Gastrocnemius medialis (tissue), 4 donors: ENCODE results near the gene IGFBP2. TPM values are rescaled to one million over a fixed set of nuclear protein-coding genes. Genes with fewer than 3 reads are reported as not detected.
A peak's percentile ranks its signal among the peaks of the same experiment; 100 is the strongest.

Experiments used
- ATAC-seq, 2 donors: fragments of 150-250 bp; one replicate each; pipeline ENCODE4 v1.9.1; 2016
- DNase-seq, 2 donors: peaks; one replicate each; pipeline ENCODE4 v3.0.0-alpha.2; 2019
- H3K27ac ChIP-seq, 4 donors: fragments of 200-600 bp; sonication (generic); 1 replicate in 1 of 4; 2 replicates in 3 of 4; pipeline ENCODE4 v1.5.1; 2016 to 2018; ENCODE audit warnings: mild to moderate bottlenecking in 2 of 4, moderate library complexity in 1 of 4
- H3K27me3 ChIP-seq, 3 donors: fragments of 200-600 bp; sonication (generic) in 2 of 3; 1 replicate in 1 of 3; 2 replicates in 2 of 3; pipeline versions ENCODE4 v1.5.1 to v1.6.0; 2016 to 2019; ENCODE audit warnings: mild to moderate bottlenecking in 1 of 3, moderate library complexity in 1 of 3
- H3K36me3 ChIP-seq, 2 donors: fragments of 200-600 bp; sonication (generic) in 1 of 2; one replicate each; pipeline ENCODE4 v1.5.1; 2017 to 2018
- H3K4me1 ChIP-seq, 2 donors: fragments of 200-600 bp; sonication (generic) in 1 of 2; one replicate each; pipeline ENCODE4 v1.5.1; 2016 to 2017; ENCODE audit warnings: mild to moderate bottlenecking in 2 of 2
- H3K4me3 ChIP-seq, 4 donors: fragments of 200-600 bp; sonication (generic) in 3 of 4; 1 replicate in 1 of 4; 2 replicates in 3 of 4; pipeline ENCODE4 v1.5.1; 2016 to 2019; ENCODE audit warnings: mild to moderate bottlenecking in 2 of 4
- H3K9me3 ChIP-seq, 3 donors: fragments of 200-600 bp; sonication (generic) in 2 of 3; 1 replicate in 1 of 3; 2 replicates in 2 of 3; pipeline ENCODE4 v1.5.1; 2016 to 2019
- CTCF ChIP-seq, 5 experiments: fragments of 450-650 bp in 3 of 5; fragments of 200-600 bp in 2 of 5; sonication (generic) in 2 of 5; IDR thresholded peaks in 4 of 5; conservative IDR thresholded peaks in 1 of 5; 1 replicate in 4 of 5; 2 replicates in 1 of 5; pipeline ENCODE4 v1.5.1; 2016 to 2019; ENCODE audit warnings: antibody characterized with exemption in 5 of 5, mild to moderate bottlenecking in 3 of 5, moderate library complexity in 3 of 5
- POLR2A ChIP-seq, 2 donors: fragments of 450-650 bp; IDR thresholded peaks; one replicate each; pipeline ENCODE4 v1.6.1; 2017; ENCODE audit warnings: antibody characterized with exemption in 2 of 2, mild to moderate bottlenecking in 2 of 2, moderate library complexity in 2 of 2
- in situ Hi-C, 4 donors: fragments of 200-750 bp; cut with MboI; loops; one replicate each; pipeline versions ENCODE4 v1.15.0 to v1.8.0; 2017; ENCODE audit warnings: low sequenced_read_pairs in 4 of 4
- intact Hi-C: fragments of 100-400 bp; cut with DNase I; formaldehyde crosslinking; loops from one replicate; pipeline ENCODE4 v1.15.1; 2023; ENCODE audit warnings: low total_unique reads
- total RNA-seq, 4 donors: library from RNA; depleted of rRNA; stranded (reverse); fragments of >200 nt; gene quantifications; one replicate each; pipeline versions ENCODE4 v1.1.0 to v1.2.3, GENCODE V29; 2016

Gene IGFBP2
- total RNA-seq, 4 donors from 2014 or later, result 14.3 to 44.4 (median 23.6) TPM

- Histone ChIP-seq H3K36me3 (no peaks in the 10 kb centered on the region), H3K27me3 (no peaks in the 10 kb centered on the region), H3K27ac (no peak overlapping the region), H3K9me3 (no peaks in the 10 kb centered on the region), H3K4me1 (peaks cover 0 to 19% of the 10 kb centered on the region in 2 donors), H3K4me3 (no peak overlapping the region)
- in situ Hi-C loops (no loop called here), intact Hi-C loops (no loop called here)
- ATAC-seq (no peak), DNase-seq (no peak)
- TF ChIP-seq POLR2A (IDR thresholded peaks at IDR 0.05) (no peak), CTCF (IDR thresholded peaks at IDR 0.05 in 4 of 5, conservative IDR thresholded peaks at IDR 0.05 in 1 of 5) (no peak)
Observed at GRCh38 chr2:216588861-216589710, 44.1 kb upstream of the IGFBP2 start.

GRCh38 chr2:216589791-216590190 is 43.4 kb upstream of the IGFBP2 start:
- in situ Hi-C loops, result no loop called here
- H3K9me3 ChIP-seq, result no peaks in the 10 kb centered on the region

GRCh38 chr2:216590780-216591179 is 42.4 kb upstream of the IGFBP2 start:
- H3K4me1 ChIP-seq, result peaks cover 0 to 19% of the 10 kb centered on the region in 2 donors
- in situ Hi-C loops (no loop called here), intact Hi-C loops (no loop called here)
- no peak overlapping the region for H3K4me3 ChIP-seq
- no peaks in the 10 kb centered on the region for H3K36me3 ChIP-seq
- no peak overlapping the region for H3K27ac ChIP-seq
- TF ChIP-seq CTCF (IDR thresholded peaks at IDR 0.05 in 4 of 5, conservative IDR thresholded peaks at IDR 0.05 in 1 of 5), result no peak
- TF ChIP-seq POLR2A (IDR thresholded peaks at IDR 0.05), result no peak
- ATAC-seq (no peak), DNase-seq (peak in 1 of 2 donors; percentile 19)
- no peaks in the 10 kb centered on the region for H3K27me3 ChIP-seq
- no peaks in the 10 kb centered on the region for H3K9me3 ChIP-seq

More at GRCh38 chr2:216589791-216590190, 43.4 kb upstream of the IGFBP2 start:
- DNase-seq (no peak), ATAC-seq (no peak)
- Histone ChIP-seq H3K27ac (no peak overlapping the region), H3K27me3 (no peaks in the 10 kb centered on the region), H3K36me3 (no peaks in the 10 kb centered on the region), H3K4me3 (no peak overlapping the region), H3K4me1 (peaks cover 0 to 19% of the 10 kb centered on the region in 2 donors)
- intact Hi-C loops, result no loop called here
- no peak for TF ChIP-seq CTCF (IDR thresholded peaks at IDR 0.05 in 4 of 5, conservative IDR thresholded peaks at IDR 0.05 in 1 of 5)
- no peak for TF ChIP-seq POLR2A (IDR thresholded peaks at IDR 0.05)

DNA sequence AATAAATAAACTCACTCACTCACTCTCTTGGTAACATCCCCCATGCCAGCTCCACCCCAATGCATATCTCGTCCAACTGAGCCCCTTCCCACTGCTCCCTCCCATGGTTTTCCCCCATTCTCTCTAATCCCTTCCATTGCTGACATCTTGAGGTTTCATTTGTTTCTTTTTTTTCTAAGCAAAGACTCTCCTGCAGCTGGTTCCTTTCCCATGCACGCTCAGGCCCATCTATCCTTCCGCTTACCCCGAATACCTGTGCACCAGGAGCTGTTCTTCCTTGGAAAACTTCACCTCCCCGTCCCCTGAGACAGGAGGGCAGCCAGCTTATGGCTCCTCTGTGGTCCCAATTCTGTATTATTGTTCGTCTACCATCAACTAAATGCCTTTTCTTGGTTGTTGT is 41.7 kb upstream of the IGFBP2 start:
- no peak for DNase-seq
- Histone ChIP-seq H3K27ac (no peak overlapping the region), H3K27me3 (no peaks in the 10 kb centered on the region), H3K4me3 (no peak overlapping the region), H3K9me3 (no peaks in the 10 kb centered on the region), H3K36me3 (no peaks in the 10 kb centered on the region), H3K4me1 (peaks cover 0 to 19% of the 10 kb centered on the region in 2 donors)
- TF ChIP-seq CTCF (IDR thresholded peaks at IDR 0.05 in 4 of 5, conservative IDR thresholded peaks at IDR 0.05 in 1 of 5), result no peak
- TF ChIP-seq POLR2A (IDR thresholded peaks at IDR 0.05), result no peak
- ATAC-seq, result no peak
- in situ Hi-C loops (no loop called here), intact Hi-C loops (no loop called here)
